ENCODE measurements around the gene TCF4. TPM values are rescaled to one million over a fixed set of nuclear protein-coding genes. Genes with fewer than 3 reads are reported as not detected.

Gene TCF4
- total and polyA plus RNA-seq, 7 donors, result 3.5 to 149 (median 106) TPM

DNA sequence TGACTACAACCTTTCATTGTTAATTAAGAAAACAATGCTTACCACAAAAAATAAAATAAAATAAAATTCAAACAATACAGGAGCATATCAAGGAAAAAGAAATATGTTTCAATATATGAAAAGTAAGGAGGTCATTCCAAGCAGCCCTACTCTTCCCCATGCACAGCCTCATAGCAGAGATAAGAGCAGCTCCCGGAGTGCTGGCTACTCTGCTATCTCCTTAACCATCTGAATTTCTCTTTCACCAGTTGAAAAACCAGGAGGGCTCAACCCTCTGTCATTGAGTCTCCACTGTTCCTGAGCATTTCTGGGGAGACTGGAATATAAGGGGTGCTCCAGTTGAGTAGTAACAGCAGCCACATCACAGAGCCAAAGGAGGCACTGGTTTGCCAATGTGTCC lies 201.4 kb downstream of the TCF4 start:
- peaks cover 0 to 20% (median 6%) of the 10 kb centered on the region in 4 donors for H3K4me1 ChIP-seq
- no peak overlapping the region for H3K4me3 ChIP-seq
- no peak for DNase-seq
- TF ChIP-seq, protein P1, sequence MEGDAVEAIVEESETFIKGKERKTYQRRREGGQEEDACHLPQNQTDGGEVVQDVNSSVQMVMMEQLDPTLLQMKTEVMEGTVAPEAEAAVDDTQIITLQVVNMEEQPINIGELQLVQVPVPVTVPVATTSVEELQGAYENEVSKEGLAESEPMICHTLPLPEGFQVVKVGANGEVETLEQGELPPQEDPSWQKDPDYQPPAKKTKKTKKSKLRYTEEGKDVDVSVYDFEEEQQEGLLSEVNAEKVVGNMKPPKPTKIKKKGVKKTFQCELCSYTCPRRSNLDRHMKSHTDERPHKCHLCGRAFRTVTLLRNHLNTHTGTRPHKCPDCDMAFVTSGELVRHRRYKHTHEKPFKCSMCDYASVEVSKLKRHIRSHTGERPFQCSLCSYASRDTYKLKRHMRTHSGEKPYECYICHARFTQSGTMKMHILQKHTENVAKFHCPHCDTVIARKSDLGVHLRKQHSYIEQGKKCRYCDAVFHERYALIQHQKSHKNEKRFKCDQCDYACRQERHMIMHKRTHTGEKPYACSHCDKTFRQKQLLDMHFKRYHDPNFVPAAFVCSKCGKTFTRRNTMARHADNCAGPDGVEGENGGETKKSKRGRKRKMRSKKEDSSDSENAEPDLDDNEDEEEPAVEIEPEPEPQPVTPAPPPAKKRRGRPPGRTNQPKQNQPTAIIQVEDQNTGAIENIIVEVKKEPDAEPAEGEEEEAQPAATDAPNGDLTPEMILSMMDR (IDR thresholded peaks at IDR 0.05), result no peak
- no peak for TF ChIP-seq EP300 (IDR thresholded peaks at IDR 0.05)
- H3K27ac ChIP-seq, result peak overlapping the region in 3 of 4 donors; percentile 23 to 71 (median 49)
- WGBS, 2 donors, result 83 to 100% methylated on average over 1 of the region's 1 CpG
- H3K27me3 ChIP-seq, result no peaks in the 10 kb centered on the region
- H3K9me3 ChIP-seq, result peaks cover 0 to 3% (median 0%) of the 10 kb centered on the region in 4 donors
- H3K36me3 ChIP-seq, result no peaks in the 10 kb centered on the region
- intact Hi-C loops (cut with DNase I), result no loop called here

DNA sequence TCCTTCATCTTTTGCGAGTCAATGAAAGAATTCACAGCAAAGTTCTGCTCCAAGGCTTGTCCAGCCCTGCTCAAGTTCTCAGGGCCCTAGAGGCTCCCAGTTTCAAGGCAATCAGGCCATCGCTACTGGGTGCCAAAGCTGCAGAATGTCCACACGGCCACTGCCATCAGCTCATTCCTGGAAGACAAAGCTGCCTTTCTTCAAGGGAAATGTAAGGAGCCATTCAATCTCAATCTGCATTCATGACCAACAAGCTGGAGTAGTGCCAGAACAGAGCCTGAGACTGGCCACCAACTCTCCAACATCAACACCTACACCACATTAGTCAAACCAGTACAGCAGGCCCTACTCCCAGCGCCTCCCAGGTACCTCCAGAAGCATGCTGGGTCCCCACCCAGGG lies 202.2 kb downstream of the TCF4 start:
- H3K9me3 ChIP-seq, result peaks cover 0 to 3% (median 0%) of the 10 kb centered on the region in 4 donors
- H3K4me3 ChIP-seq, result no peak overlapping the region
- peak overlapping the region in 1 of 4 donors; percentile 6 for H3K27ac ChIP-seq
- no peaks in the 10 kb centered on the region for H3K36me3 ChIP-seq
- no peak for DNase-seq
- 80 to 89% methylated on average over 4 of the region's 4 CpGs for WGBS, 2 donors
- no peaks in the 10 kb centered on the region for H3K27me3 ChIP-seq
- H3K4me1 ChIP-seq, result peaks cover 0 to 20% (median 8%) of the 10 kb centered on the region in 4 donors
- intact Hi-C loops (cut with DNase I), result no loop called here
- no peak for TF ChIP-seq EP300 (IDR thresholded peaks at IDR 0.05)
- no peak for TF ChIP-seq POLR2A (IDR thresholded peaks at IDR 0.05)
- TF ChIP-seq, protein P1 (IDR thresholded peaks at IDR 0.05), result no peak
- TF ChIP-seq POLR2AphosphoS5 (IDR thresholded peaks at IDR 0.05), result no peak

DNA sequence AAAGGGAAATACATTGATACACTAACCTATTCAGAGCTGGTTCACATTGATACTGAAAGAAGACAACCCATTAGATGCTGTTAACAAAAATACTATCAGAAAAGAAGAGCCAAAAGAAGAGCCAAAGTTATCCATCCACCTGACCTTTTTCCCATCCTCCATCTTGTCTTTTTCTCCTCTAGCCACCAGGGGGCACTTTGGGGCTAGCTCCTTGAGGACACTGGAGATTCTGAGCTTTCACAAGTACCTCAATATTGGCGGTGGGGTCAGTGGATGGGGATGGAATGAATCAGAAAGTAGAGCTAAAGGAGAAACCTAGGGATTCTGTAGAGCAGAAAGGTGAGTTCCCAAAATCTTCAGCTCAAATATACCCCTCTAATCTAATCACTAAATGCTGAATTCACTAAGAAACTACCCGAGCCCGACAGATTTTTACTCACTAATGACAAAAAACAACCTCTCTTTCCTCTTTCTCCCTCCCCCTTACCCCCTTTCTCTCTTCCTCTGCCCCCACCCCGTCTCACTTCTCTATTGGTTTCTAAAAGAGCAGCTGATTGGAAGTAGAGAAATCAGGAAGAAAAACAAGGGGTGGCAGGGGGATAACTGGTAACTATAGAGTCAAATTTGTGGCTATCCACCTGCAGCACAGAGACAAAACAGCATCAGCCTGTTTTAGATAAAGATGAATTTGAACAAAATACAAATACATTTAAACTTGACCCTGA lies 203.3 kb downstream of the TCF4 start:
- no peak for DNase-seq
- Histone ChIP-seq H3K36me3 (no peaks in the 10 kb centered on the region), H3K4me3 (no peak overlapping the region), H3K27me3 (no peaks in the 10 kb centered on the region), H3K4me1 (peaks cover 0 to 20% (median 8%) of the 10 kb centered on the region in 4 donors), H3K9me3 (peaks cover 0 to 3% (median 0%) of the 10 kb centered on the region in 4 donors), H3K27ac (no peak overlapping the region)
- intact Hi-C loops (cut with DNase I), result no loop called here
- TF ChIP-seq POLR2AphosphoS5 (IDR thresholded peaks at IDR 0.05), result no peak
- TF ChIP-seq, protein P1 (IDR thresholded peaks at IDR 0.05), result peak in 2 of 4 experiments; percentile 17 to 33
- WGBS, 2 donors, result 64 to 67% methylated on average over 4 of the region's 4 CpGs

DNA sequence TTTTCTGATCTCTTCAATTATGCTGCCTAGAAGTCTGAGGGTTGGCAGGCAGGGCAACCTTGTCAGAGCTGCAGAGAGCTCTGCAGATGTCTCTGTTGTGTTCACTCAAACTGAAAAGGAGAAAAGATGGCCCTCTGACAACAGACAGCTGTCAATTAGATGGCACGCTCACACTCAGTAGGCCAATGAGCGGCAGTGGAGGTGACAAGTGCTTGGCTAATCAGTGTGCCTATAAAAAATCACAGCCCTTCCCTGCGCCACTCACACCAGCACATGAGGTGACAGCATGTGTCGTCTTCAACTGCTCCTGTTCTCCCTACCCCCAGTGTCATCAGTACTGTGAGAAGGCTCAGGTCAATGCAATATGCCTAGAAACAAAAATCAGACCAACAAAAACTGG lies 203.9 kb downstream of the TCF4 start:
- DNase-seq, result no peak
- no peak overlapping the region for H3K4me3 ChIP-seq
- H3K36me3 ChIP-seq, result no peaks in the 10 kb centered on the region
- intact Hi-C loops (cut with DNase I), result no loop called here
- H3K27me3 ChIP-seq, result no peaks in the 10 kb centered on the region
- TF ChIP-seq POLR2A (IDR thresholded peaks at IDR 0.05), result no peak
- TF ChIP-seq, protein P1 (IDR thresholded peaks at IDR 0.05), result no peak
- no peak for TF ChIP-seq EP300 (IDR thresholded peaks at IDR 0.05)
- no peak for TF ChIP-seq POLR2AphosphoS5 (IDR thresholded peaks at IDR 0.05)
- H3K4me1 ChIP-seq, result peaks cover 0 to 20% (median 8%) of the 10 kb centered on the region in 4 donors
- H3K27ac ChIP-seq, result no peak overlapping the region
- WGBS, 2 donors, result 91 to 92% methylated on average over 4 of the region's 4 CpGs
- peaks cover 0 to 3% (median 0%) of the 10 kb centered on the region in 4 donors for H3K9me3 ChIP-seq

All from sigmoid colon (tissue), 7 donors.